ENCODE data around the gene ABHD6.
"Not testable (repeated sequence)": the region's sequence is repeated elsewhere in the genome, so short reads cannot be mapped to it uniquely, and the experiment has no call there.

The ABHD6 gene, protein sequence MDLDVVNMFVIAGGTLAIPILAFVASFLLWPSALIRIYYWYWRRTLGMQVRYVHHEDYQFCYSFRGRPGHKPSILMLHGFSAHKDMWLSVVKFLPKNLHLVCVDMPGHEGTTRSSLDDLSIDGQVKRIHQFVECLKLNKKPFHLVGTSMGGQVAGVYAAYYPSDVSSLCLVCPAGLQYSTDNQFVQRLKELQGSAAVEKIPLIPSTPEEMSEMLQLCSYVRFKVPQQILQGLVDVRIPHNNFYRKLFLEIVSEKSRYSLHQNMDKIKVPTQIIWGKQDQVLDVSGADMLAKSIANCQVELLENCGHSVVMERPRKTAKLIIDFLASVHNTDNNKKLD

DNA sequence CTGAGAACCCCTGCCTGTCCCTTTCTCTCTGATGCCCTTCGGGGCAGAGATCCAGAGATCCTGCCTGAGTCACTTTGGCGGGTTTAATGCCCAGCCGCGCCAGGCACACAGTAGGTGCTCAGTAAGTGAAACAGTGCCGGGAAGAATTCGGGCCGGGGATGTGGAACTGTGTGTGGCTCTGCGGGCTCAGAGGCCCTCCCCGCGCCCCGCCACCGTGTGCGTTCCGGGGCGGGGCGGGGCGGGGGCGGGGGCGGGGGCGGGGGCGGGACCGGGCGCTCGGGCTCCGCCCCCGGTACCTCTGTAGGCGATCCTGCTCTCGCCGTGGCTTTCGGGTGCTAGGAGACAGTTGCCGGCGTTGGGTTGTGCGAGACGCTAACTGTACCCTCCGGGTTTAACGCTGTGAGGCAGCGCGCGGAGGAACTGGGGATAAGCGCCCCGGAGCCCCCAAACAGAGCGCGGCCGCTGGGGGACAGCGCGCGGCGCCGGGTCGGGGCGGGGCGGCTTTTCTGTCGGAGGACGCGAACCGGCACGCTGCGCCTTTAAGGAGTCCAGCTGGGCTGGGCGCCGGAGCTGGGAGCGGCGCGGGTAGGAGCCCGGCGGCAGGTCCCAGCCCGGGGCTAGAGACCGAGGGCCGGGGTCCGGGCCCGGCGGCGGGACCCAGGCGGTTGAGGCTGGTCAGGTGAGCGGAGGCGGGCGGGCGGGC lies at the start of gene ABHD6:
Gene ABHD6, plus strand, starts transcription at position 555 of the 703 bp plus-strand sequence. CDS start 18,795 bp downstream, outside the sequence.
- peak; percentile 95 for DNase-seq (ENCODE audit: low spot score)

DNA sequence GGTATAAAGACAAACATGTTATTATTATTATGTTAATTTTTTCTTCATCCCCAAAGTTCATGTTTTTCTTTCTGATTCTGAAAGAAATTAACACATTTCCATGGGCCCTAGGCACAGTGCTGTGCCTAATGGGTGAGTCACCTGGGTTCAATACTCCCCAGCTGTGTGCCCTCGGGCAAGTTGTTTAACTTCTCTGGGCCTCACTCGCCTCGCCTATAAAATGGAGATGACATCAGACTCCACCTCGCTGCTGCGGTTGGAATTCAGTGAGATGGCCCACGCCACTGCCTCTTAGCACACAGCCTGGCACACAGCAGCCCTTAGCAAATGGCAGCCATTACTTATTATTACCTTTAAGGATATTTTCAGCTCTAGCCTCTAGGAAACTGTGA lies 49.4 kb upstream of the ABHD6 start:
- DNase-seq (ENCODE audit: low spot score): no peak

DNA sequence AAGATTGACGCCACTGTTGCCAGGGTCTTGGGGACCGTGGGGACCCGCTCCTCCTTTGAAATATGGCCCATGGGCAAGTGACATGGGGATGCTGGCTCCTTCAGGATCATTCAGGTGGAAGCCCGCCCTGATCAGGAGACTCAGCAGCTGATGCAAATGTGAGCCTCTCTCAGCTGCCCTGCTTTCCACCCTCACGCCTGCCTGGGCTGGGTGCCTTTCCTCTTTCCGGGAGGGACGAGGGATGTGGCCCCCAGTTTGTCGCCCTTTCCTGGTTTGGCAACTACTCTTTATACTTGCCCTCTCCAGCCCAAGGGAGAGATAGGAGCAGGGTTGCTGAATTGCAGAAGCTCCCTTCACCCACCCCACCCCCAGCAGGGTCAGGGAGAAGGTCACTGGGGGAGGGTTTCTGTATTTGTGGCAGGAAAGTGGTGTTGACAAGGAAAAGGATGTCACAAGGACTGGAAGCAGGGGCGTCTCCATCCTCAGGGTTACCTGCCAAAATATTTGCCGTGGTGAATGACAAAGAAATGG lies 48.6 kb upstream of the ABHD6 start:
- no peak for DNase-seq (ENCODE audit: low spot score)

- DNase-seq (ENCODE audit: low spot score): no peak
These were observed 47.9 kb upstream of the ABHD6 start for GRCh38 chr3:58189691-58190090.

DNA sequence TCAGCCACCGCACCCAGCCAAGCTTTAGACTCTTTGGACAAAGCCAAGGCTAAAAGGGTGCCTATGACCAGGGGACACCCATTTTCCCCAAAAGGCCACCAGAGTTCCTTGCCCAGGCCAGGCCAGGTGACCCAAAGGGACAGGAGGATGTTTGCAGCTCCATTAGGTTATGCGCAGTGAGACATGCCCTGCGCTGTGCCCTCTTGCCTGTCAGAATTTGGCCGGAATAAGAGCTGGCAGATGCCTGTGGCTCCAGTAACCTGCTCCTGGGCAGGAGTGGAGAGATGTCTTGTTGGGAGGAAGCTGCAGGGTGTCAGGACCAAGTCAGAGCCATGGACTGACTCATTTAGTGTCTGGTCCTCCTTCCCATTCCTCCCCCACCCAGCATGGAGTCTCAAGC lies 47.3 kb upstream of the ABHD6 start:
- no peak for DNase-seq (ENCODE audit: low spot score)

DNA sequence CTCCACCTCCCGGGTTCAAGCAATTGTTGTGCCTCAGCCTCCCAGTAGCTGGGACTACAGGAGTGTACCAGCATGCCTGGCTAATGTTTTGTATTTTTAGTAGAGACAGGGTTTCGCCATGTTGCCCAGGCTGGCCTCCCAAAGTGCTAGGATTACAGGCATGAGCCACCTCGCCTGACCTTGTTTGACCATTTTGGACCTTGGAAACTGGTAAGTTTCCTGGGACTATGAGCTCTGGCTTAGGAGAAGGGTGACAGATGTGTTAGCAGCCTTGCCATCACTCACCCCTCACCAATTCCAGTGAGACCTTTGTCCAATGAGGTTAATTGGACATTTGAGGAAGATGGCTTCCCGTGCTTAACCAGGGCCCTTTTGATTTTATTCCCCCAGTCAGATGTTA lies 46.7 kb upstream of the ABHD6 start:
- no peak for DNase-seq (ENCODE audit: low spot score)

- no peak for DNase-seq (ENCODE audit: low spot score)
These were observed 46.1 kb upstream of the ABHD6 start for GRCh38 chr3:58191361-58191991.

DNA sequence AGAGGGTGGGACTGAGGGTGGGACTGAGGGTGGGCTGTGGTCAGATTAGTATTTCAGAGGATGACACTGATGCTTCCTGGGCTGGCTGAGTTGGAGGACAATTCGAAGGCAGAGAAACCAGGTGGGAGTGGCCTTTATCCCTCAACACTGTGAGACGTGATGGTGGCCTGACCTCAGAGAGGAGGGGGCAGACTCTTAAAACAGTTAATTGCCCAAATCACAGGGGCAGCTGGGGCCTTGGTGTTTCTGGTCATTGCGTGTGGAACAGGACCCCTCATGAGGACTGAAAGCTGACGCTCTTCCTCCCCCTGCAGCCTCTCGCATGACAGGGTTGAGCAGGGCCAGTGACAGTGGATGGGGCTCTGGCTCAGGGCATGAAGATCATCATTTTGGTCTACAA lies 45.5 kb upstream of the ABHD6 start:
- DNase-seq (ENCODE audit: low spot score): no peak

DNA sequence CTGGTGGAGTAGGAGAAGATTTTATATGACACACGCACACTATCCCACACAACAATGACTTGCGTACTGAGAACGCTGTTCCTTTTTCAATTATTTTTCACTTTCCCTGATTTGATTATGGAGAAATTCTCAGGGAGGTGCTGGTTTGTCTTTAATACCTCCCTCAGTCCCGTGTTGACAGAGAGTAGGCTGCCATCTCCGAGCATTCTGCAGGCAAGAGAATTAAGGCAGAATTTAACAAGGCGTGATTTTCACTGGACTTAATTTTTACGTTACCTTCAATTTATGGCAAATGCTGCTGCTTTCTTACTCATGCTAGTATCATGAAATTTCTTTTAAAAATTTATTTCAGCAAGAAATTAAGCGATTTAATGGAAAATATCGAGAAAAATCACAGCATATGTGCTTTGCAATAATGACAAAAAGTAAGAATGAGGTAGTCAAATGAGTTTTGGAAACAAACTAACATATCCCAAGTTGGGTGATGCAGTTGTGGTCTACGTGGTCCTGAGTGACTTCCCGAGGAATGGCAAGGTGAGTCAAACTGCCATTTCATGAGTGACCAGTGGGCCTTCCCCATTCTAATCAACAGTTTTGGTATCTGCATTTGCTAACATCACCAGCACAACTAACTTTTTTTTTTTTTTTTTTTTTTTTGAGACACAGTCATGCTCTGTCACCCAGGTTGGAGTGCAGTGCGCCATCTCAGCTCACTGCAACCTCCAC lies 43.7 kb upstream of the ABHD6 start:
- DNase-seq (ENCODE audit: low spot score): no peak

DNA sequence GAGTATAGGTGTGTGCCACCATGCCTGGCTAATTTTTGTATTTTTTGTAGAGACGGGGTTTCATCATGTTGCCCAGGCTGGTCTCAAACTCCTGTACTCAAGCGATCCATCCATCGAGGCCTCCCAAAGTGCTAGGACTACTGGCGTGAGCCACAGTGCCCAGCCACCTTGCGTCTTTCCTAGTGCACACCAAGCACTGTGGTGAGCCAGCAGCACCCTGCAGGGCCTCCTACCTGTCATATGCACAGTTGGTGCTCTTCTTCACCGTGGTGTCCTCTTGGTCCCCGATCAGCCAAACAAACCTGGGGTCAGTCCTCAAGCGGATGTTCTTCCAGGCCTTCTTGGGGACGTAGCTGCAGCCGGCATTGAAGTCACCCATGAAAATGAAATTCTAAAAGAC lies 40.0 kb upstream of the ABHD6 start:
- no peak for DNase-seq (ENCODE audit: low spot score)

GRCh38 chr3:58198362-58198761 lies 39.2 kb upstream of the ABHD6 start:
- DNase-seq (ENCODE audit: low spot score): no peak

DNA sequence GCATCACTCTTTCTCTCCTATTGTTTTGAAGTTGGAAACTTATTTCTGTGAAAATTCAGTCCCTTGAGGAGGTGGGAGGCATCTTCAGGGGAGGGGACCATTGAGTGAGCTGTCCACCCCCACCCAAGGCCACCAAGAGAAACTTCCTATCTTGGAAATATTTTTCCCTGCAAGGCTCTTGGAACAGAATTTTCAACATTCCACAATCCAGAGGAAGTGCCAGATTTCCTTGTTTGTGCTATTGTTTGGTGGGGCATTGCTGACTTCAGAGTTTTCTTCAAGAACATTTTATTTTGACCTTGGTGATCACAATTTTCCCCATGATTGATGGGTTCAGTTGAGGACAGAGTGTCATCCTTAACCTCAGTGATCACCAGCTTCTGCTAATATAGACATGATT lies 38.8 kb upstream of the ABHD6 start:
- DNase-seq (ENCODE audit: low spot score): no peak

- DNase-seq (ENCODE audit: low spot score): no peak
These were observed 37.4 kb upstream of the ABHD6 start for GRCh38 chr3:58200121-58200709.

- no peak for DNase-seq (ENCODE audit: low spot score)
These were observed 36.7 kb upstream of the ABHD6 start for GRCh38 chr3:58200846-58201355.

GRCh38 chr3:58201451-58201850 lies 36.1 kb upstream of the ABHD6 start:
- not testable (repeated sequence) for DNase-seq (ENCODE audit: low spot score)

DNA sequence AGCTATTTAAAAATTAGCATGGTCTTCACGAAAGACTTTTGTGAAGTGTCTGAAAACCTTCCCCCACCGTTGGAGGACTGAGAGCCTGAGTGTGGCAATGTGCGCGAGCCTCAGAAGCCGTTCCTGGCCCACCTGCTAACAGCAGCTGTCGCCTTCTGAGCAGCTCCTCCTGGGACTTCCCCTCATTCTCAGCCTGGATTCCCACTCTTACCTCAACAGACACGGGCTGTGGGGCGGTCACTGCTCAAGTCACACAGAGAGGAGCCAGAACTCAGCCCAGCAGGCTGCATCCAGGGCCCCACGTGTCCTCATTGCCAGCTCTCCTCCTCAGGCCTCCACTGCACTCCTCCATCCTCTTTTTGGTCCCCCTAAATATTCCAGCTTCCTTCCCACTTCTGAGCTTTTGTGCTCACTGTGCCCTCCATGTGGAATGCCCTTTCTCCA lies 34.7 kb upstream of the ABHD6 start:
- DNase-seq (ENCODE audit: low spot score): no peak

DNA sequence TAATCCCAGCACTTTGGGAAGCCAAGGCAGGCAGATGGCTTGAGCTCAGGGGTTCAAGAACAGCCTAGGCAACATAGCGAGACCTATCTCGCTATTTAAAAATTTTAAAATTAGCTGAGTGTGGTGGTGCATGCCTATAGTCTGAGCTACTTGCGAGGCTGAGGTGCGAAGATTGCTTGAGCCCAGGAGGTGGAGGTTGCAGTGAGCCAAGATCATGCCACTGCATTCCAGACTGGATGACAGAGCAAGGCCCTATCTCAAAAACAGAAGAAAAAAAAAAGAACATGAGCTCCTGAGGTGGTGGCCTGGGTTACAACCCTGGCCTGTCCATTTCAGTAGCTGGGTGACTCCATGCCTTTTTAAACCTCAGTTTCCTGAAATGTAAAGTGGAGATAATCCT lies 34.1 kb upstream of the ABHD6 start:
- DNase-seq (ENCODE audit: low spot score): no peak

GRCh38 chr3:58204720-58205119 lies 32.9 kb upstream of the ABHD6 start:
- no peak for DNase-seq (ENCODE audit: low spot score)

DNA sequence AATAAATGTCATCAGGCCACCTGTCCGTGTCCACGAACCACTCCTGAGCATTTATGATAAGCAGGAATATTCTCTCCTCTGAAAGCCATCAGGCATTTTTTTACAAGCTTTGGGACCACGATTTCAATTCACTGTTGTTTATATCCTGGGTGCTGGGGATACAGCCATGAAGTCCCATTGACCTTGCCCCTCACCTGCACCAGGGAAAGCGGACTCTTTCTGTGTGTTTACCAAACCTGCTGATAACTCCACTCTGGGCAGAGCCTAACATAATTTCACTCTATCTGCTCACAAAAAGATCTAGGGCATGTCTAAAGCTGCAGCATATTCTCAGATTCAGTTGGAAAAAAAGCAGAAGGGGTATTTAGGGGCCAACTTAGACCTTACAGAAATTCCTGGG lies 31.6 kb upstream of the ABHD6 start:
- DNase-seq (ENCODE audit: low spot score): no peak

GRCh38 chr3:58206406-58207011 lies 31.1 kb upstream of the ABHD6 start:
- DNase-seq (ENCODE audit: low spot score): peak; percentile 82

GRCh38 chr3:58207954-58208353 lies 29.6 kb upstream of the ABHD6 start:
- DNase-seq (ENCODE audit: low spot score): no peak
